IPS-18c (cell line): ENCODE results near the gene ZNF836.
"Not testable (repeated sequence)": the region's sequence is repeated elsewhere in the genome, so short reads cannot be mapped to it uniquely, and the experiment has no call there.

ENCODE experiments used
- H3K4me3 ChIP-seq: 2 replicates; pipeline ENCODE4 v1.7.0; 2013; ENCODE audit warnings: low read depth, mild to moderate bottlenecking, low read length, moderate library complexity; ENCODE audit not compliant: insufficient read depth
- H3K9me3 ChIP-seq: one replicate; pipeline ENCODE4 v1.6.1; 2013; ENCODE audit warnings: mild to moderate bottlenecking, low read length, moderate library complexity; ENCODE audit not compliant: control insufficient read depth, insufficient read depth

Gene ZNF836

GRCh38 chr19:52171321-52172169 is at the start of gene ZNF836:
TSS of gene ZNF836 (minus strand) at chr19:52171621. CDS start at chr19:52168072, 3,549 bp downstream.
- Histone ChIP-seq H3K9me3 (peaks cover 2% of the 10 kb centered on the region), H3K4me3 (peak within 1 kb of the TSS; percentile 87)

GRCh38 chr19:52221031-52221430 is 49.6 kb upstream of the ZNF836 start:
- H3K4me3 ChIP-seq: no peak overlapping the region
- no peaks in the 10 kb centered on the region for H3K9me3 ChIP-seq

GRCh38 chr19:52219611-52220010 is 48.2 kb upstream of the ZNF836 start:
- no peaks in the 10 kb centered on the region for H3K9me3 ChIP-seq
- H3K4me3 ChIP-seq: no peak overlapping the region

- no peaks in the 10 kb centered on the region for H3K9me3 ChIP-seq
- no peak overlapping the region for H3K4me3 ChIP-seq
Measured at GRCh38 chr19:52217576-52217975, 46.2 kb upstream of the ZNF836 start.

- Histone ChIP-seq H3K9me3 (no peaks in the 10 kb centered on the region), H3K4me3 (no peak overlapping the region)
Measured at GRCh38 chr19:52216401-52216800, 45.0 kb upstream of the ZNF836 start.

GRCh38 chr19:52214241-52214640 is 42.8 kb upstream of the ZNF836 start:
- H3K4me3 ChIP-seq: no peak overlapping the region
- no peaks in the 10 kb centered on the region for H3K9me3 ChIP-seq

- Histone ChIP-seq H3K4me3 (no peak overlapping the region), H3K9me3 (no peaks in the 10 kb centered on the region)
Measured at GRCh38 chr19:52212572-52213255, 41.3 kb upstream of the ZNF836 start.

- Histone ChIP-seq H3K4me3 (no peak overlapping the region), H3K9me3 (no peaks in the 10 kb centered on the region)
Measured at GRCh38 chr19:52211926-52212571, 40.6 kb upstream of the ZNF836 start.

- H3K9me3 ChIP-seq: no peaks in the 10 kb centered on the region
- H3K4me3 ChIP-seq: no peak overlapping the region
Measured at GRCh38 chr19:52211203-52211602, 39.8 kb upstream of the ZNF836 start.

- Histone ChIP-seq H3K4me3 (no peak overlapping the region), H3K9me3 (no peaks in the 10 kb centered on the region)
Measured at GRCh38 chr19:52206481-52206880, 35.1 kb upstream of the ZNF836 start.

GRCh38 chr19:52200755-52201391 is 29.5 kb upstream of the ZNF836 start:
- not testable (repeated sequence) for H3K4me3 ChIP-seq, H3K9me3 ChIP-seq

- Histone ChIP-seq H3K9me3 (no peaks in the 10 kb centered on the region), H3K4me3 (no peak overlapping the region)
Measured at GRCh38 chr19:52200044-52200443, 28.6 kb upstream of the ZNF836 start.

- Histone ChIP-seq H3K4me3 (no peak overlapping the region), H3K9me3 (no peaks in the 10 kb centered on the region)
Measured at GRCh38 chr19:52198678-52199077, 27.3 kb upstream of the ZNF836 start.

- no peaks in the 10 kb centered on the region for H3K9me3 ChIP-seq
- no peak overlapping the region for H3K4me3 ChIP-seq
Measured at GRCh38 chr19:52197964-52198363, 26.5 kb upstream of the ZNF836 start.

- Histone ChIP-seq H3K9me3 (no peaks in the 10 kb centered on the region), H3K4me3 (no peak overlapping the region)
Measured at GRCh38 chr19:52196256-52196967, 25.0 kb upstream of the ZNF836 start.

- Histone ChIP-seq H3K4me3 (no peak overlapping the region), H3K9me3 (peaks cover 2% of the 10 kb centered on the region)
Measured at GRCh38 chr19:52191951-52192350, 20.5 kb upstream of the ZNF836 start.

GRCh38 chr19:52191389-52191788 is 20.0 kb upstream of the ZNF836 start:
- Histone ChIP-seq H3K9me3 (peaks cover 2% of the 10 kb centered on the region), H3K4me3 (peak overlapping the region; percentile 88)
